Embryonic facial prominence (tissue), 1 donor: ENCODE data around the gene NAA80.

Source experiments
- DNase-seq: peaks from one replicate; pipeline ENCODE4 v3.0.0-alpha.2; 2016; ENCODE audit errors: extremely low spot score

NAA80 gene

DNA sequence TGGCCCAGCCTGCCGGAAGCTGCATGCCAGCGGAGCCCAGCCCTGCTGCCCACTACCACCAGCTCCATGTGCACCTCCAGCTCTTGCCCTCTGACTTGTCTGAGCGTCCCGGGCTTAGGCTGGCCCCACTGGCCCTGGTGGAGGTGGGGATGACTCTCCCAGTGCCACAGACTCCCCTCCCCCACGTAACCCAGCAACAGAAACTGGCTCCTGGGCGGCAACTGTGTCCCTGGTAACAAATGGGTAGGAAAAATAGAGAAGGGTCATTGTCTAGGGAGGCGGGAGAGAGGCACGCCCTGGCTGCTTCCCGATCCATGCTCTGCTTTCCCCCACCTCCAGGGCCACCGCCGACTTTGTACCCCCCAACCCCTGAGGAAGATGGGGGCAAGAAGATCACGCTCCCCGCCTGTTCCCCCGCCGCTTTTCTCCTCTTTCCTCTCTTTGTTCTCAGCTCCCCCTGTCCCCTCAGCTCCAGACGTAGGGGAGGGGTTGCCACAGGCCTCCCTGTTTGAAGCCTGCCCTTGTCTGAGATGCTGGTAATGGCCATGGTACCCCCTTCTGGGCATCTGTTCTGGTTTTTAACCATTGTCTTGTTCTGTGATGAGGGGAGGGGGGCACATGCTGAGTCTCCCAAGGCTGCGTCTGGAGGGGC lies 41.0 kb downstream of the NAA80 start:
- no peak for DNase-seq

DNA sequence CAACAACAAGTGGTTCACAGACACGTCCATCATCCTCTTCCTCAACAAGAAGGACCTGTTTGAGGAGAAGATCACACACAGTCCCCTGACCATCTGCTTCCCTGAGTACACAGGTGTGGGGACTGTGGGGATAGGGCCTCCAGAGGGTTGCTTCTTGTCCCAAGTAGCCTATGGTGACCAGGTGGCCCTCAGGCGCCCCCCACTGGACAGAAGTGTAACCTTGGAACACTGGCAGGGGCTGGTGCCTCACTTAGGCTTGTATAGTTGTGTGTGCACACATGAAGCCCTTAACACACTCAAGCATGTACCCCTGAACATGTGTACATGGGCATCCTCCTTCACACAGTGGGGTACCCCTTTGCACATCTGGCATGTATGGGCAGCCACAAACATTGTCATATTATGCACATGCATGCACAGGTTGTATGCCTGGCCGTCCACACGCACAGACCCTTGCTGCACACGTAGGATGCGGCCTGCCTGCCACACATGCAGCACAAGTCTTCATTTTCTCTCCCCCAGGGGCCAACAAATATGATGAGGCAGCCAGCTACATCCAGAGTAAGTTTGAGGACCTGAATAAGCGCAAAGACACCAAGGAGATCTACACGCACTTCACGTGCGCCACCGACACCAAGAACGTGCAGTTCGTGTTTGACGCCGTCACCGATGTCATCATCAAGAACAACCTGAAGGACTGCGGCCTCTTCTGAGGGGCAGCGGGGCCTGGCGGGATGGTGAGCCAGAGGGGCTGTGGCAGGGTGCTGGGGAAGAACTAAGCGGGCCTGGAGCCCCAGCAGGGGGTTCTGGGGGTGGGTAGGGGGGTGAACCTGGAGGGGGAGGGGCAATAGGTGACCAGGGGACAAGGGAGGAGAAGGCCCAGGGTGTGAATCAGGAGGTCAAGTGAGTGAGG lies 42.0 kb downstream of the NAA80 start:
- DNase-seq, result no peak

DNA sequence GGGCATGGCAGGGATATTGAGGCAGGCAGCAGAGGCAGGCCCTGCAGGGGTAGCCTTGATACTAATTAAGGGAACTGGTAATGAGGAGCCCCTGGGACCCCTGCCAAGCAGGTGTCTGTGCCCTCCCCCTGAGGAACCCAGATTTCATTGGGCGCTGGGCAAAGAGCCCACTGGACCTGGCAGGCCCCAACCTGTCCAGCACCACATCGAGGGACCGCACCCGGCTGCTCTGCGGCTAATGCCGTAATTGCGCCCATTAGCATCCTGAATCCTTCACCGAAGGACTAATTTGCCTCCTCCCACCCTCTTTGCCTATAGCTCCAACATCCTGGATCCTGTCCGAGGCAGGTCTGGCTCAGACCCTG lies 44.0 kb downstream of the NAA80 start:
- DNase-seq, result no peak

DNA sequence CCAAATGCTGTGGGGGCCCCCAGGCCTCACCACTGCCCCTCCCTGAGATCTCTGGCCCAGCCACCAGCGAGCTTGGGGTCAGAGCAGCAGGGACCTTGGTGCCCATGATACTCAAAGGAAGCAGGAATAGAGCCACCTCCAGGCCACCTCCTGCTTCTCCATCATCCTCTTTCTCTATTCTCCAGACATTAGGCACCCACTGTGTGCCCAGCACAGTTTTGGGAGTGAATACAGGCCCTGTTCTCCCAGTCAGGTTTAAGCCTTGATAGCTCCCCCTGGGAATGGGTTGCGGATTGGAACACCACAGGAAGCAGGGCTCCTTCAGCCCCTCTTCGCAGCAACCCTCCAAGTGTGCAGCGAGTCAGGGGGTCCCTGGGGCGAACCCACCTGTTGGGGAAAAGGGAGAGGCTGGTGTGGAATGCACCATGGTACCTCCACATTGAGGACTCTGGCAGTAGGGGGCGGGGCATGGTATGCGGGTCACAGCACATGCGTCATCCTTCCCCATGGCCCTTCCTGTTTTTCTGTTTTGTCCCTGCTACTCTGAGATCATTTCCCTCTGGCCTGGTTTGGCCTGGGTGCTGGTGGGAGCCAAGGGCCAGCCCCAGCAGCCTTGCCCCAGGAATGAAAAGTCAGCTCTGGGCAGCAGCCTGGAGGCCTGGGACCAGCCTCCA lies 44.5 kb downstream of the NAA80 start:
- no peak for DNase-seq

DNA sequence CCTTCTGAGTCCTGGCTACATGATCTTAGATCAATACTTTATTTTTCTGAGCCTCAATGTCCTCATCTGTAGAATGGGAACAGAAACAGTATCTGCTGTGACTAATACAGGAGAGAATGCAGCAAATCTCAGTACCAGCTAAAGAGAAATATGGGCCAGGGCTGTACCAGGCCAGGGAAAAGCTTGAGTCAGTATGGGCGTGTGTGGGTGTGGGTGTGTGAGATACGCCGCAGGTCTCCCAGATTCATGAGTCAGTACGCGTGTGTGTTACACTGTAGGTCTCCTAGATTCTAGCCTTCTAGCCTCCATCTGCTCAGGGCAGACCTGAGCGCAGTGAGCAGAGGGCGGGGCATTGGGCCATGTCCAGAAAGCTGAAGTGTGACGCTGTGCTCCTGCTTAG lies 48.0 kb downstream of the NAA80 start:
- no peak for DNase-seq

DNA sequence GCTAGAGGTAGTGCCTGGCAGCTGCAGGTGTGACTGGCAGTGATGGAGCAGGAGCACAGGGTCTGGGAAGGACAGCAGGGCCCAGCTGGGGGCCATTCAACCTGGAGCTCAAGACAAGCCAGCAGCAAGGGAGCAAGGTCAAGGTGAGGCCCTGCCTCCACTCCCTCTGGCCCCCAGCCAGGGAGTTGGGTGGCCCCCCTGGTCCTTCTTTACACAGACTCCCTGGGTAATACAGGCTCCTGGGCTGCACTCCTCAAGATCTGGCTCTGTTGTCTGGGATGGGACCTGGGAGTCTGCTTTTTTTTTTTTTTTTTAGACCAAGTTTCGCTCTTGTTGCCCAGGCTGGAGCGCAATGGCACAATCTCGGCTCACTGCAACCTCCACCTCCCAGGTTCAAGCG lies 48.7 kb downstream of the NAA80 start:
- no peak for DNase-seq

DNA sequence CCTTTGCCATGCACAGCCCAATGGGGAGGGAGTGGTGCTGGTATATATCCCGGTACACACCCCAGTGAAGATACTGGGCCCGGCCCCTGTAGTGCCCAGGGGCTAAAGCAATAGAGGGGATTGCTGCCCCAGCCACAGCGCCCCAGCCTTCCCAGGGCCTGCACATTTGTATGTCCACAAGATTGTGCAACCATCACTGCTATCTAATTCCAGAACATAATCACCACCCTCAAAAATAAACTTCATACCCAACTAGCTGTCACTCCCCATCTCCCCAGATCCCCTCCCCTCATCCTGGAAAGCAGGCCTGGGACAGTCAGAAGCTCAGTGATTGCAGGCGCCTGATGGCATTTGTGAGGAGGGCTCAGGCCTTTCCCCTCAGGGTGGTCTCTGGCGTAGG lies 49.7 kb downstream of the NAA80 start:
- DNase-seq, result no peak

DNA sequence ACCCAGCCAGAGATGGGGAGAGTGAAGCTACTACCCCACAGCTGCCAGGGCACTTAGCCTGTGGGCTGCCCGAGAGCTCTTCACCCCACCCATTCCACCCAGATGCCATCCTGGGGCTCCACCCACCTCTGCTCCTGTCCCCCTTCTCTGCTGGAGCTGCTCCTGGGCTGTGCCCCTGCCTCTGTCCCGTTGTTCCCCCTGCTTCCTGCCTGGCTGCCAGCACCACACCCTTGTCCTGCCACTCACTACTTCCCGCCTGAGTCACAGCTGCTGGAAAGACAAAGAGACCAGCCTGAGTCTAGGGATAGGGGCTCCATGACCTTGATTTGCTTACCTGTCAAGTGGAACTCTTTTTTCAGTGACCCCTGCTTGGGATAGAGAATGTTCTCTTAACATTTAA lies 50.8 kb downstream of the NAA80 start:
- DNase-seq, result no peak

DNA sequence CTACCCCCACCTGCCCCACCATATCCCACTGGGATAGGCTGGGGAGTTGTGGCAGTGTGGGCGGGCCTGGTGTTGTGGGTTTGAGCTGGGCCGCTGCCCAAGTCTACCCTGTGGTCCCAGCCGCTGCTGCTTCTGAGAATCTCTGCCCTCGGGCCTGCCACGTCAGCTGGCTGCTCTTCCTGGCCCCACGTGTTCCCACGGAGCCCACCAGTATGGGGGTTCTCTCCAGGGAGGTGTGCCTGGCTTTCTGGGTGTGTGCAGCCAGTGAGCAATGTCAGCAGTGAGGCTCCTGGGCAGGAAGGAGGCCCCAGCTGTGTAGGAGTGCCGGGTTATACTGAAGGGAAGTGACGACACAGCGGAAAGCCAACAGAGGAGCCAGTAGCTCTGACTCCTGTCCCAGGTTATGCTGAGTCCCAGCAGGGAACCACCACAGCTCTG lies 52.7 kb downstream of the NAA80 start:
- DNase-seq, result peak; percentile 64
